H9 (cell line): Measurements from ENCODE around the gene UQCRC1. TPM values are rescaled to one million over a fixed set of nuclear protein-coding genes. Genes with fewer than 3 reads are reported as not detected.

ENCODE experiments used
- DNase-seq: peaks from one replicate; pipeline ENCODE4 v3.0.0-alpha.2; 2017
- H2AFZ ChIP-seq: one replicate; pipeline ENCODE4 v1.6.1; 2013; ENCODE audit warnings: mild to moderate bottlenecking, low read length, control low read depth, moderate library complexity
- H2AK5ac ChIP-seq: 2 replicates; pipeline ENCODE4 v1.6.1; 2013; ENCODE audit warnings: low read length, control low read depth, mixed read lengths; ENCODE audit not compliant: insufficient read length
- H2BK120ac ChIP-seq: one replicate; pipeline ENCODE4 v1.6.1; 2013; ENCODE audit warnings: low read depth, mild to moderate bottlenecking, low read length, control low read depth, inconsistent platforms; ENCODE audit not compliant: poor library complexity, severe bottlenecking
- H2BK12ac ChIP-seq: 2 replicates; pipeline ENCODE4 v1.6.1; 2013; ENCODE audit warnings: low read length, control low read depth, mixed read lengths, low read depth; ENCODE audit not compliant: insufficient read length
- H2BK15ac ChIP-seq: 2 replicates; pipeline ENCODE4 v1.6.1; 2013; ENCODE audit warnings: low read depth, low read length, control low read depth
- H2BK20ac ChIP-seq: one replicate; pipeline ENCODE4 v1.6.1; 2013; ENCODE audit warnings: low read depth, mild to moderate bottlenecking, low read length, control low read depth, inconsistent platforms; ENCODE audit not compliant: poor library complexity, severe bottlenecking
- H2BK5ac ChIP-seq: 2 replicates; pipeline ENCODE4 v1.6.1; 2013; ENCODE audit warnings: low read length, control low read depth, mixed read lengths; ENCODE audit not compliant: insufficient read length
- H3K14ac ChIP-seq: 2 replicates; pipeline ENCODE4 v1.6.1; 2013; ENCODE audit warnings: low read length, control low read depth; ENCODE audit not compliant: insufficient read depth
- H3K18ac ChIP-seq: 2 replicates; pipeline ENCODE4 v1.6.1; 2013; ENCODE audit warnings: low read depth, mild to moderate bottlenecking, mixed read lengths, low read length, control low read depth; ENCODE audit not compliant: insufficient read length
- H3K23ac ChIP-seq: 2 replicates; pipeline ENCODE4 v1.6.1; 2013; ENCODE audit warnings: low read length, control low read depth, mixed read lengths, low read depth; ENCODE audit not compliant: insufficient read length
- H3K23me2 ChIP-seq: 2 replicates; pipeline ENCODE4 v1.6.1; 2013; ENCODE audit warnings: low read depth, mild to moderate bottlenecking, mixed read lengths, low read length, control low read depth; ENCODE audit not compliant: insufficient read length, poor library complexity, severe bottlenecking
- H3K27ac ChIP-seq: 2 replicates; pipeline ENCODE4 v1.5.1; 2013; ENCODE audit warnings: low read length, control low read depth, mixed read lengths, low read depth; ENCODE audit not compliant: insufficient read length
- H3K27me3 ChIP-seq: 2 replicates; pipeline ENCODE4 v1.6.1; 2013; ENCODE audit warnings: low read length, control low read depth, inconsistent platforms; ENCODE audit not compliant: insufficient read depth
- H3K4ac ChIP-seq: 2 replicates; pipeline ENCODE4 v1.6.1; 2013; ENCODE audit warnings: low read depth, mild to moderate bottlenecking, control low read depth, inconsistent platforms, low read length, moderate library complexity
- H3K4me1 ChIP-seq: 2 replicates; pipeline ENCODE4 v1.6.1; 2013; ENCODE audit warnings: low read length, control low read depth, inconsistent platforms; ENCODE audit not compliant: insufficient read depth
- H3K4me2 ChIP-seq: 2 replicates; pipeline ENCODE4 v1.6.1; 2013; ENCODE audit warnings: low read length, control low read depth, mixed read lengths; ENCODE audit not compliant: insufficient read length, insufficient read depth
- H3K56ac ChIP-seq: 2 replicates; pipeline ENCODE4 v1.6.1; 2013; ENCODE audit warnings: low read depth, mild to moderate bottlenecking, mixed read lengths, low read length, control low read depth; ENCODE audit not compliant: insufficient read length
- H3K79me1 ChIP-seq: 2 replicates; pipeline ENCODE4 v1.6.1; 2013; ENCODE audit warnings: low read depth, mild to moderate bottlenecking, moderate library complexity, low read length, control low read depth, inconsistent platforms; ENCODE audit not compliant: insufficient read depth, poor library complexity, severe bottlenecking
- H3K79me2 ChIP-seq: 2 replicates; pipeline ENCODE4 v1.6.1; 2013; ENCODE audit warnings: low read length, control low read depth, inconsistent platforms; ENCODE audit not compliant: insufficient read depth
- H3K9ac ChIP-seq: 2 replicates; pipeline ENCODE4 v1.6.1; 2013; ENCODE audit warnings: low read length, control low read depth, mixed read lengths; ENCODE audit not compliant: insufficient read length; ENCODE audit errors: extremely low read depth
- H3K9me3 ChIP-seq: one replicate; pipeline ENCODE4 v1.6.1; 2013; ENCODE audit warnings: low read depth, low read length, inconsistent platforms; ENCODE audit not compliant: control insufficient read depth
- H3T11ph ChIP-seq: one replicate; pipeline ENCODE4 v1.6.1; 2013; ENCODE audit warnings: mild to moderate bottlenecking, low read length, control low read depth, inconsistent platforms
- H4K20me1 ChIP-seq: one replicate; pipeline ENCODE4 v1.6.1; 2013; ENCODE audit not compliant: control insufficient read depth, insufficient read length, insufficient read depth
- H4K5ac ChIP-seq: 2 replicates; pipeline ENCODE4 v1.6.1; 2013; ENCODE audit warnings: low read depth, mild to moderate bottlenecking, mixed read lengths, low read length, control low read depth; ENCODE audit not compliant: insufficient read length
- H4K8ac ChIP-seq: replicated peaks from 2 replicates; pipeline ENCODE4 v1.6.1; 2013; ENCODE audit warnings: low read length, control low read depth, mixed read lengths, low read depth; ENCODE audit not compliant: insufficient read length
- H4K91ac ChIP-seq: 2 replicates; pipeline ENCODE4 v1.6.1; 2013; ENCODE audit warnings: low read depth, mild to moderate bottlenecking, moderate library complexity, mixed read lengths, low read length, control low read depth; ENCODE audit not compliant: insufficient read length
- H3K27ac Mint-ChIP-seq, 3 experiments: 2 replicates in 2 of 3; 3 replicates in 1 of 3; pipeline ENCODE4 v1.8.0; 2020 to 2021; ENCODE audit warnings: mixed read lengths in 3 of 3, mild to moderate bottlenecking in 1 of 3, moderate library complexity in 1 of 3
- H3K27me3 Mint-ChIP-seq: 2 replicates; pipeline ENCODE4 v1.8.0; 2021; ENCODE audit warnings: low read depth, mild to moderate bottlenecking, moderate library complexity, mixed read lengths
- H3K36me3 Mint-ChIP-seq, 3 experiments: 2 replicates in 2 of 3; 3 replicates in 1 of 3; pipeline ENCODE4 v1.8.0; 2020 to 2021; ENCODE audit warnings: low read depth in 3 of 3, mixed read lengths in 3 of 3; ENCODE audit not compliant: insufficient read depth in 1 of 3
- H3K4me1 Mint-ChIP-seq, 2 experiments: 2 replicates each; pipeline ENCODE4 v1.8.0; 2020; ENCODE audit warnings: mixed read lengths in 2 of 2
- H3K4me3 Mint-ChIP-seq, 2 experiments: 2 replicates in 1 of 2; 3 replicates in 1 of 2; pipeline ENCODE4 v1.8.0; 2020 to 2021; ENCODE audit warnings: mild to moderate bottlenecking in 2 of 2, mixed read lengths in 2 of 2, moderate library complexity in 1 of 2
- H3K9me3 Mint-ChIP-seq, 2 experiments: 2 replicates in 1 of 2; 3 replicates in 1 of 2; pipeline ENCODE4 v1.8.0; 2020; ENCODE audit warnings: mild to moderate bottlenecking in 2 of 2, mixed read lengths in 2 of 2, moderate library complexity in 1 of 2
- WGBS: extraction: QIAGEN DNeasy Blood & Tissue Kit; methylation state at CpG from one replicate; pipeline ENCODE4 v1.1.7; 2013; ENCODE audit warnings: missing lambda C conversion rate, low lambda C conversion rate, mixed read lengths; ENCODE audit not compliant: insufficient read length; ENCODE audit errors: extremely low coverage; 5-methylcytosine and 5-hydroxymethylcytosine counted together
- total RNA-seq: library from RNA; stranded (reverse); gene quantifications from 2 replicates; pipeline ENCODE4 v1.2.1, GENCODE V29; 2021
- TF ChIP-seq, protein P1 (sequence below): fragments of 200-600 bp; sonication (generic); conservative IDR thresholded peaks from 3 replicates; pipeline ENCODE4 v1.8.0; 2021; ENCODE audit warnings: antibody characterized with exemption, mild to moderate bottlenecking

UQCRC1 gene
- total RNA-seq, 1 experiment from 2014 or later: 285 TPM

DNA sequence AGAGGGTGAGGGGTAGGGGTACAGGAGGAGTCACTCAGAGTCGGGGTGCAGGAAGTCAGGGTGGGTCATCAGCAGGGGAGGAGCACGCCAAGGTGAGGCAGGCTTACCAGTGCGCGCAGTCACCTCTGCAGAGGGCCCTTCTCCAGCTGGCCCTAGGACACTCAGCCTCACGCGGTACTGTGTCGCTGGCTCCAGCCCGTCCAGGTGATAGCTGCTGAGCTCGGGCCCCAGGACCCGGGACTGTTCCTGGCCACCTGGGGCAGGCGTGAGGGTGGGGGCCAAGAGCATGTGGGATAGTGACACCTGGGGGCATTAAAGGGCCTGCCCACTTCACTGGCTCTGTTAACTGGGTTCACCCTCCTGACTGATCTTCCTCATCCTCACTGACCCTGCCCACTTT, 21.8 kb downstream of the UQCRC1 start:
- Histone ChIP-seq H4K5ac (no peak overlapping the region), H3K79me2 (no peaks in the 10 kb centered on the region), H3K56ac (no peak overlapping the region), H4K20me1 (no peaks in the 10 kb centered on the region), H3K9ac (no peak overlapping the region), H2BK15ac (no peak overlapping the region), H2BK120ac (no peak overlapping the region), H3K27ac (no peak overlapping the region), H3K4me2 (no peak overlapping the region), H3K9me3 (no peaks in the 10 kb centered on the region), H3K14ac (no peak overlapping the region), H3K23ac (no peak overlapping the region), H2BK12ac (no peak overlapping the region), H3K23me2 (no peaks in the 10 kb centered on the region), H2AFZ (no peak overlapping the region), H3K4me1 (no peaks in the 10 kb centered on the region), H3T11ph (no peak overlapping the region), H4K8ac (no peak overlapping the region), H2BK5ac (no peak overlapping the region), H3K18ac (no peak overlapping the region), H4K91ac (no peak overlapping the region), H3K79me1 (no peaks in the 10 kb centered on the region), H3K27me3 (no peaks in the 10 kb centered on the region), H2AK5ac (no peak overlapping the region), H3K4ac (no peak overlapping the region), H2BK20ac (no peak overlapping the region)
- H3K9me3 Mint-ChIP-seq: no peaks in the 10 kb centered on the region
- no peak overlapping the region for H3K4me3 Mint-ChIP-seq
- H3K27me3 Mint-ChIP-seq: peaks cover under 1% of the 10 kb centered on the region; the same call in 1 of the 2 replicates
- no peak for DNase-seq
- peaks cover 0 to 8% (median 0%) of the 10 kb centered on the region in 3 experiments; a peak in 4 of 7 replicates for H3K36me3 Mint-ChIP-seq
- H3K4me1 Mint-ChIP-seq: peaks cover 5 to 11% of the 10 kb centered on the region in 2 experiments; a peak in 2 of 4 replicates
- TF ChIP-seq, protein P1, sequence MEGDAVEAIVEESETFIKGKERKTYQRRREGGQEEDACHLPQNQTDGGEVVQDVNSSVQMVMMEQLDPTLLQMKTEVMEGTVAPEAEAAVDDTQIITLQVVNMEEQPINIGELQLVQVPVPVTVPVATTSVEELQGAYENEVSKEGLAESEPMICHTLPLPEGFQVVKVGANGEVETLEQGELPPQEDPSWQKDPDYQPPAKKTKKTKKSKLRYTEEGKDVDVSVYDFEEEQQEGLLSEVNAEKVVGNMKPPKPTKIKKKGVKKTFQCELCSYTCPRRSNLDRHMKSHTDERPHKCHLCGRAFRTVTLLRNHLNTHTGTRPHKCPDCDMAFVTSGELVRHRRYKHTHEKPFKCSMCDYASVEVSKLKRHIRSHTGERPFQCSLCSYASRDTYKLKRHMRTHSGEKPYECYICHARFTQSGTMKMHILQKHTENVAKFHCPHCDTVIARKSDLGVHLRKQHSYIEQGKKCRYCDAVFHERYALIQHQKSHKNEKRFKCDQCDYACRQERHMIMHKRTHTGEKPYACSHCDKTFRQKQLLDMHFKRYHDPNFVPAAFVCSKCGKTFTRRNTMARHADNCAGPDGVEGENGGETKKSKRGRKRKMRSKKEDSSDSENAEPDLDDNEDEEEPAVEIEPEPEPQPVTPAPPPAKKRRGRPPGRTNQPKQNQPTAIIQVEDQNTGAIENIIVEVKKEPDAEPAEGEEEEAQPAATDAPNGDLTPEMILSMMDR: no peak
- 0 out of 7 replicates have a peak overlapping the region, but pooled peaks of 1 of the 3 experiments have one; percentile 49 for H3K27ac Mint-ChIP-seq
- no CpG with 5 or more reads among the region's 11 CpGs for WGBS
